Kidney epithelial cell (primary cell): ENCODE data around the gene LINC00632. TPM values are rescaled to one million over a fixed set of nuclear protein-coding genes. Genes with fewer than 3 reads are reported as not detected.

Experiments used
- DNase-seq: peaks from one replicate; pipeline ENCODE4 v3.0.0-alpha.2; 2010; ENCODE audit warnings: low read depth
- H3K27me3 ChIP-seq: 2 replicates; pipeline ENCODE4 v1.6.0; 2011; ENCODE audit warnings: low read length; ENCODE audit not compliant: control insufficient read depth, insufficient read depth
- H3K36me3 ChIP-seq: 2 replicates; pipeline ENCODE4 v1.5.1; 2011; ENCODE audit warnings: low read length; ENCODE audit not compliant: control insufficient read depth, insufficient read depth
- H3K4me3 ChIP-seq: 2 replicates; pipeline ENCODE4 v1.5.1; 2011; ENCODE audit warnings: low read depth, mild to moderate bottlenecking, control low read depth, low read length
- CTCF ChIP-seq: IDR thresholded peaks from 2 replicates; pipeline ENCODE4 v1.5.1; 2011; ENCODE audit warnings: mild to moderate bottlenecking, moderate library complexity, low read length, control low read depth, inconsistent platforms; ENCODE audit not compliant: insufficient read depth, poor library complexity, severe bottlenecking
- total RNA-seq: library from RNA; depleted of rRNA; stranded (reverse); fragments of >200 nt; gene quantifications from 2 replicates; pipeline ENCODE4 v1.2.3, GENCODE V29; 2015

The LINC00632 gene
- total RNA-seq, 1 donor from 2014 or later: 1.4 TPM

GRCh38 chrX:140715787-140716186 lies 6.2 kb downstream of the LINC00632 start:
- DNase-seq: no peak
- no peaks in the 10 kb centered on the region for H3K36me3 ChIP-seq
- H3K4me3 ChIP-seq: no peak overlapping the region
- TF ChIP-seq CTCF: no peak
- no peaks in the 10 kb centered on the region for H3K27me3 ChIP-seq

- Histone ChIP-seq H3K36me3 (no peaks in the 10 kb centered on the region), H3K27me3 (no peaks in the 10 kb centered on the region), H3K4me3 (no peak overlapping the region)
- DNase-seq: no peak
- TF ChIP-seq CTCF: no peak
Measured at GRCh38 chrX:140723121-140723715, 13.7 kb downstream of the LINC00632 start.

GRCh38 chrX:140724309-140724708 lies 14.8 kb downstream of the LINC00632 start:
- no peak for TF ChIP-seq CTCF
- no peak for DNase-seq
- no peaks in the 10 kb centered on the region for H3K36me3 ChIP-seq
- H3K4me3 ChIP-seq: no peak overlapping the region
- H3K27me3 ChIP-seq: no peaks in the 10 kb centered on the region

GRCh38 chrX:140724736-140725135 lies 15.2 kb downstream of the LINC00632 start:
- Histone ChIP-seq H3K27me3 (no peaks in the 10 kb centered on the region), H3K36me3 (no peaks in the 10 kb centered on the region), H3K4me3 (no peak overlapping the region)
- no peak for TF ChIP-seq CTCF
- no peak for DNase-seq

- TF ChIP-seq CTCF: no peak
- Histone ChIP-seq H3K27me3 (no peaks in the 10 kb centered on the region), H3K4me3 (no peak overlapping the region), H3K36me3 (no peaks in the 10 kb centered on the region)
- DNase-seq: no peak
Measured at GRCh38 chrX:140725500-140725899, 15.9 kb downstream of the LINC00632 start.

- no peak for DNase-seq
- TF ChIP-seq CTCF: peak; percentile 92
- Histone ChIP-seq H3K4me3 (no peak overlapping the region), H3K36me3 (no peaks in the 10 kb centered on the region), H3K27me3 (no peaks in the 10 kb centered on the region)
Measured at GRCh38 chrX:140733766-140734342, 24.3 kb downstream of the LINC00632 start.
